NCI-H2227 treated with DMSO at 0.1 percent for 48 hours (cell line): ENCODE data around the gene AUH.
"Not testable (repeated sequence)": the region's sequence is repeated elsewhere in the genome, so short reads cannot be mapped to it uniquely, and the experiment has no call there.

Source experiments
- DNase-seq: peaks from one replicate; lab custom pipeline; 2025; lab: John Stamatoyannopoulos, UW

AUH gene

GRCh38 chr9:91361291-91362050 lies at the start of gene AUH:
Gene AUH, minus strand, starts transcription at chr9:91361918. Its CDS starts 29 bp downstream, at chr9:91361889.
- DNase-seq, result peak; percentile 60

GRCh38 chr9:91411096-91411771 lies 49.5 kb upstream of the AUH start:
- DNase-seq, result no peak

- no peak for DNase-seq
These were observed 48.4 kb upstream of the AUH start for GRCh38 chr9:91410161-91410560.

- DNase-seq, result no peak
These were observed 46.8 kb upstream of the AUH start for GRCh38 chr9:91408475-91408874.

GRCh38 chr9:91407580-91408318 lies 46.0 kb upstream of the AUH start:
- DNase-seq, result no peak

GRCh38 chr9:91405343-91406077 lies 43.8 kb upstream of the AUH start:
- DNase-seq, result no peak

GRCh38 chr9:91403665-91404543 lies 42.2 kb upstream of the AUH start:
- no peak for DNase-seq

GRCh38 chr9:91398926-91399325 lies 37.2 kb upstream of the AUH start:
- DNase-seq, result no peak

GRCh38 chr9:91395553-91396471 lies 34.1 kb upstream of the AUH start:
- no peak for DNase-seq

- no peak for DNase-seq
These were observed 33.4 kb upstream of the AUH start for GRCh38 chr9:91395106-91395552.

GRCh38 chr9:91393826-91394225 lies 32.1 kb upstream of the AUH start:
- DNase-seq, result no peak

- no peak for DNase-seq
These were observed 30.7 kb upstream of the AUH start for GRCh38 chr9:91392435-91392834.

- DNase-seq, result no peak
These were observed 30.1 kb upstream of the AUH start for GRCh38 chr9:91391818-91392217.

GRCh38 chr9:91391412-91391811 lies 29.7 kb upstream of the AUH start:
- DNase-seq, result no peak

- not testable (repeated sequence) for DNase-seq
These were observed 28.0 kb upstream of the AUH start for GRCh38 chr9:91389686-91390085.

GRCh38 chr9:91386765-91387164 lies 25.0 kb upstream of the AUH start:
- DNase-seq, result no peak

GRCh38 chr9:91384954-91385353 lies 23.2 kb upstream of the AUH start:
- no peak for DNase-seq

- no peak for DNase-seq
These were observed 21.9 kb upstream of the AUH start for GRCh38 chr9:91383577-91383976.

GRCh38 chr9:91382298-91382697 lies 20.6 kb upstream of the AUH start:
- no peak for DNase-seq

GRCh38 chr9:91379426-91379825 lies 17.7 kb upstream of the AUH start:
- no peak for DNase-seq
